ENCODE measurements around the gene SLC35E3. TPM values are rescaled to one million over a fixed set of nuclear protein-coding genes. Genes with fewer than 3 reads are reported as not detected.

The SLC35E3 gene
- 1 to 10 TPM; 8.3 to 9.1 TPM for total RNA-seq

DNA sequence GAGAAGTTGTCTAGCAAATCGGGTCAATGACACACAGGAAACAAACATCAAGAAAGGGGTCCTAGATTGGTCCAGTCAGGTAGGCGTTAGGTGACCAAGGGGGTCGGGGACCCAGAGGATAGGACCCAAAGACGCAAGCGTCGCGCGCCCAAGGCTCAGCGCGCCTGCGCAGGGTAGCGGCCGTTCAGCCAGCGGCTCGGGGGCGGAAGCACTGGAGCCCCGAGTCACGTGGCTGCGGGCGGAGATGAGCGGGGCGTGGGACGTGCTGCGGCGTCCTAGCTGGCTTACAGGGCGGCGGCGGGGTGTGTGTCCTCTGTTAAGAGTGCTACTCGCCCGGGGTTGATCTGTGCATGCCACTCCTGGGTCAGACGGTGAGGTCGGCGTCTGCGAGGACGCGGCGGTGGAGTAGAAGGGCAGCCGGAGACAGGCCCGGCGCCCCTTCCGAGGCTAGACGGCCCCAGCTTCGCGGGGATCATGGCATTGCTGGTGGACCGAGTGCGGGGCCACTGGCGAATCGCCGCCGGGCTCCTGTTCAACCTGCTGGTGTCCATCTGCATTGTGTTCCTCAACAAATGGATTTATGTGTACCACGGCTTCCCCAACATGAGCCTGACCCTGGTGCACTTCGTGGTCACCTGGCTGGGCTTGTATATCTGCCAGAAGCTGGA lies at the start of gene SLC35E3:
Gene SLC35E3, plus strand, starts transcription at position 273 of the 668 bp plus-strand sequence. Its CDS starts 202 bp downstream, at position 475.
- H3K9me3 Mint-ChIP-seq, result no peaks in the 10 kb centered on the region
- POLR2A ChIA-PET, result interaction anchor here (0.7 to 3.2 kb wide), 6 partner anchors 25 to 133 kb away, joined by 3 to 61 read pairs (median 4); partner anchors contain the start of gene MDM2
- H3K4me1 Mint-ChIP-seq, result peaks cover 38% of the 10 kb centered on the region
- DNase-seq, result peak; percentile 93
- no peaks in the 10 kb centered on the region for H3K27me3 Mint-ChIP-seq
- peaks cover 12% of the 10 kb centered on the region for H3K36me3 Mint-ChIP-seq
- H3K4me3 Mint-ChIP-seq, result peak within 1 kb of the TSS; percentile 95
- peak; percentile 98 for ATAC-seq (ENCODE audit: low read depth)
- peak within 1 kb of the TSS; percentile 85 for H3K27ac Mint-ChIP-seq

DNA sequence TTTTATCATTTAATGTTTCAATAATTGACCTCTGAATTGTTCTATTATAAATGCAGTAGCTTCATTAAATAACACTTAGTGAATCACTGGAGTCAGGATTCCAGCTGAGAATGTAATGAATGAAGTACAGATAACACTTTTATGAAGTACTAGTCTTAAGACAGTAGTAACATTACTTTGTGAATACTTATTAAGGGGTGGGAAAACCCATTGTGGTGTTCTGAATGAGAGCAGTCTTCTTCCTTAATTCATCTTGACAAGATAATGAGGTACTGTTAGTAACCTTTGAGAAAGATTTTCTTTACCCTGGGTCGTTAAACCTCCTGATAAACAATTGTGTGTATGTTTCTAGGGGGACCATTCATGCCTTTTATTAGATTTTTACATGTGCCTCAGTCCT lies 46.5 kb upstream of the SLC35E3 start:
- H3K27ac Mint-ChIP-seq, result no peak overlapping the region
- H3K9me3 Mint-ChIP-seq, result no peaks in the 10 kb centered on the region
- no peak for ATAC-seq (ENCODE audit: low read depth)
- POLR2A ChIA-PET, result no interaction called here
- H3K36me3 Mint-ChIP-seq, result peaks cover 36% of the 10 kb centered on the region
- no peak for DNase-seq
- H3K27me3 Mint-ChIP-seq, result no peaks in the 10 kb centered on the region
- H3K4me3 Mint-ChIP-seq, result no peak overlapping the region
- peaks cover 2% of the 10 kb centered on the region for H3K4me1 Mint-ChIP-seq

DNA sequence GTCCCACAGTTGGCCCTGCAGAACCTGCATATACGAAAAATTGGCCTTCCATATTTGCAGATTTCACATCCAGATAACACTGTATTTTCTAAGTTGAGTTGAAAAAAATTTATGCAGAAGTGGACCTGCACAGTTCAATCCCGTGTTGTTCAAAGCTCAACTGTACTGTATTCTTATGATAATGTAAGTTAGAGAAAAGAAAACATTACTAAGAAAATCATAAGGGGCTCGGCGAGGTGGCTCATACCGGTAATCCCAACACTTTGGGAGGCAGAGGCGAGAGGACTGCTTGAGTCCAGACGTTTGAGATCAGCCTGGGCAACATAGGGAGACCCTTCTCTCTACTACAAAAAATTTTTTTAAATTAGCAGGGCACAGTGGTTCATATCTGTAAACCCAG lies 18.2 kb upstream of the SLC35E3 start:
- ATAC-seq (ENCODE audit: low read depth) (no peak), DNase-seq (no peak)
- Mint-ChIP-seq H3K4me1 (peaks cover 2% of the 10 kb centered on the region), H3K36me3 (peaks cover 24% of the 10 kb centered on the region), H3K9me3 (no peaks in the 10 kb centered on the region), H3K27ac (no peak overlapping the region), H3K27me3 (no peaks in the 10 kb centered on the region), H3K4me3 (no peak overlapping the region)
- POLR2A ChIA-PET, result no interaction called here

DNA sequence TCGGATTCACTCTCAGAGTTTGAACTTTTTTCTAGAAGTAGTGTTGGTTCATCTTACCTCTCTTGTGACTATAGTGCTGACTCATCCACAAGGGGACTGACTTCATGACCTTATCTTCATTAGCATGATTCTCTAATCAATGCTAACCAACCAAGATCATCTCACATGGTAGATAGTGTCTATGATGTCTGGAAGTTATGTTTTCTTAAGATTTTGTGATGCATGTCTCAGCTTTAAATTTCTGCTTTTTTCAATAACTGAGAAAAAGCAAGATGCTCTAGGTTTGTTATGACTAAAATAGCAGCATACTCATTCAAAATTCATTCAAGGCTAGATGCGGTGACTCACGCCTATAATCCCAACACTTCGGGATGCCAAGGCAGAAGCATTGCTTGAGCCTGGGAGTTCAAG lies 12.3 kb upstream of the SLC35E3 start:
- ATAC-seq (ENCODE audit: low read depth) (no peak), DNase-seq (no peak)
- Mint-ChIP-seq H3K4me1 (peaks cover 2% of the 10 kb centered on the region), H3K27me3 (no peaks in the 10 kb centered on the region), H3K27ac (no peak overlapping the region), H3K36me3 (peaks cover 26% of the 10 kb centered on the region), H3K9me3 (no peaks in the 10 kb centered on the region), H3K4me3 (no peak overlapping the region)
- POLR2A ChIA-PET, result no interaction called here

DNA sequence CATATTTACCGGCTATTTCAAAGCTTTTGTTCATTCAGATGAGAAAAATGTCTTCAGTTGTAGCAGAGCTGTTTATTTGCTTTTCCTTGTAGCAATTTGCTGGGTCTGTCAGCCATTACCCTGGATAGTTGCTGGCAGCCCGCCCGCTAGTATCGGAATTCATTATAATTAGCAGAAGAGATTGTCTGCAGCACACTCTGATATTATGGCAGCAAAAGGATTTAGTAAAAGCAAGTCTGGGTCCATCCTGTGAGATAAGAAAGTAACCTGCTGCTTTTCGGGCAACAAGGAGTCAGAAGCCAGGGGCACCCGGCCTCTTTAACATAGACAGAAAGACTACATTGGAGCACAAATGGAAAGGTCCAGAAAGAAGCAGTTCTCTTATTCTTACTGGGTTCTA lies 6.1 kb upstream of the SLC35E3 start:
- POLR2A ChIA-PET, result interaction anchor here (1.4 kb wide), 1 partner anchor 67 kb away, joined by 3 read pairs; no protein-coding TSS in a partner anchor
- H3K27me3 Mint-ChIP-seq, result no peaks in the 10 kb centered on the region
- H3K4me1 Mint-ChIP-seq, result peaks cover 14% of the 10 kb centered on the region
- H3K9me3 Mint-ChIP-seq, result no peaks in the 10 kb centered on the region
- ATAC-seq (ENCODE audit: low read depth) (no peak), DNase-seq (no peak)
- no peak overlapping the region for H3K4me3 Mint-ChIP-seq
- H3K36me3 Mint-ChIP-seq, result peaks cover 13% of the 10 kb centered on the region
- H3K27ac Mint-ChIP-seq, result no peak overlapping the region

DNA sequence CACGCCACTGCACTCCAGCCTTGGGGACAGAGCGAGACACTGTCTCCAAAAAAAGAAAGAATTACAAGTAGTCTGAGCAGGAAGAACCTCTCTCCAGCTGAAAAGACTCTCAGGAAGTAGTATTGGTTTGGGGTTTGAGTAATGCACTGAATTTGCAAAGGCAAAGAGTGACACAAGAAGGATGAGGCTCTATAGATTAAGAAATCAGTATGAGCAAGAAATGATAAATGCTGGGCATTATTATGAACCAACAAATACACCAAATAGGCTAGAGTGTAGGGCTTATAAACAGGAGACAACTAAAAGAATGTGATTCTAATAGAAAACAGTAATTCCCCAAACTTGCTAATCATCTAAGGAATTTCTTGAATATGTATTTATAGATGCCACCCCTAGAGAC lies 2.6 kb upstream of the SLC35E3 start:
- POLR2A ChIA-PET, result no interaction called here
- H3K4me3 Mint-ChIP-seq, result peak overlapping the region; percentile 56
- ATAC-seq (ENCODE audit: low read depth), result no peak
- H3K27me3 Mint-ChIP-seq, result no peaks in the 10 kb centered on the region
- H3K36me3 Mint-ChIP-seq, result peaks cover 3% of the 10 kb centered on the region
- H3K4me1 Mint-ChIP-seq, result peaks cover 23% of the 10 kb centered on the region
- H3K27ac Mint-ChIP-seq, result peak overlapping the region; percentile 85
- no peaks in the 10 kb centered on the region for H3K9me3 Mint-ChIP-seq
- DNase-seq, result no peak

DNA sequence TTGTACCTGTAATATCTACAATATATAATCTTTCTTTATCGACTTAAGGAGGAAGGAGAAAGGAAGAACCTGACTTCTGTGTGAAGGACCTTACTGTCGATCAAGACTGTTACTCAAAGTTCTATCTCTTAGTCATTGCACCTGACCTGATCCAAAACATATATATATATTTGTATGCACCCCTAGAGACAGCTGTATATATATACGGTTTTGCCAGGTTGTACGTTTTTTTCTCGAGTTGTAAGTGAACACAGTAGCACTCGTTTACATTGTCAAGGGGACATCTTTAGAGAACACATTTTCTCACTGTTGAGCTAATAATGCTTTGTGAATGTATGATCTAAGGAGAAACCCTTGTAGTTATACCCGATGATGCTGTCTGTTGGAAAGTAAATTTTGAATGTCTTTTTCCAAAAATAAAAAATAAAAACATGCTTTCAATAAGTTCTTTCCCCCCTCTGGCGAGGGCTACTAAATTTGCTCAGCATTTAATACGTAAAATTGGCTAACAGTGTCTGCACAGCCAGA lies 536 bp upstream of the SLC35E3 start:
- DNase-seq, result no peak
- peaks cover 35% of the 10 kb centered on the region for H3K4me1 Mint-ChIP-seq
- POLR2A ChIA-PET, result interaction anchor here (0.7 to 3.2 kb wide), 4 partner anchors 62 to 133 kb away, joined by 3 to 61 read pairs (median 4); partner anchors contain the start of gene MDM2
- H3K27me3 Mint-ChIP-seq, result no peaks in the 10 kb centered on the region
- H3K9me3 Mint-ChIP-seq, result no peaks in the 10 kb centered on the region
- ATAC-seq (ENCODE audit: low read depth), result no peak
- peak overlapping the region; percentile 85 for H3K27ac Mint-ChIP-seq
- H3K36me3 Mint-ChIP-seq, result peaks cover 12% of the 10 kb centered on the region
- H3K4me3 Mint-ChIP-seq, result peak overlapping the region; percentile 95

DNA sequence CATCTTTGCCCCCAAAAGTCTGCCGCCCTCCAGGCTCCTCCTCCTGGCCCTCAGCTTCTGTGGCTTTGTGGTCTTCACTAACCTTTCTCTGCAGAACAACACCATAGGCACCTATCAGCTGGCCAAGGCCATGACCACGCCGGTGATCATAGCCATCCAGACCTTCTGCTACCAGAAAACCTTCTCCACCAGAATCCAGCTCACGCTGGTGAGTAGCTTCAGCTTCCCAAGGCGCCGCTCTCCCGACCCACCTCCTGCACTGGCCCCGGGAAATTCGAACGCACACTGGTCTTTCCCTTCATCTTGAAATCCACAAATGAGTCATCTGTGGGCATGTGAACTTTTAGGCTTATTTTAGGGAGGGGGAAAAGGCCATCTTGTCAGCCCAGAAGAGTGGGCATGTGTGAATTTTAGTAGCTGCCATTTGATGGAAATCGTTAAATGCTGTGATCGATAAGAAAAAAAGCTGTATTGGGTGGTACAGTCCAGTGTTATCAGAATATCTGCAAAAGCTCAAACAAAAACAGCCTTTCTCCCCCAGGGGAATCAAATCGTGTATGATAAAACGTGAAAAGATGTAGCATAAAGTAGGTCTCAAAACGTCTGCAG lies 700 bp downstream of the SLC35E3 start:
- Mint-ChIP-seq H3K36me3 (peaks cover 12% of the 10 kb centered on the region), H3K27ac (peak overlapping the region; percentile 85), H3K4me3 (peak overlapping the region; percentile 95), H3K4me1 (peaks cover 38% of the 10 kb centered on the region), H3K27me3 (no peaks in the 10 kb centered on the region), H3K9me3 (no peaks in the 10 kb centered on the region)
- DNase-seq, result no peak
- ATAC-seq (ENCODE audit: low read depth), result peak; percentile 17
- POLR2A ChIA-PET, result interaction anchor here (0.8 to 3.2 kb wide), 4 partner anchors 24 to 134 kb away, joined by 3 to 61 read pairs (median 4); partner anchors contain the start of gene MDM2

DNA sequence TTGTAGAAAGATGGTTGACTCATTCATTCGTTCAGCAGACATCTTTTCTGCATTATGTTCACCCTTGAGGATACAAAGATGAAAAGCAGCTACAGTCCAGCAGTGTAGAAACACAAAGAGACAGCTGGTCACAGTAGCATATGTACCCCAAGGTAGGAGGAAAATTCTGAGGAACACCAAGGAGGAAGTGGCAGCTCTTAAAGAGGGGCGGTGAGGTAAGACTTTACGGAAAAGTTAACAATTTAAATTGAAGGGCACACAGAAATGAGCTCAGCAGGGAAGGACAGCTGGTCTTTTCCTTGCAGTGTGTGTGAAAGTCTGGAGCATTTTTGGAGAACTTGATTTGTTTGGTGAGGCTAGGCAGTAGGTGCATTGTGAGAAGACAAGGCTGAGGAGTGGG lies 3.5 kb downstream of the SLC35E3 start:
- Mint-ChIP-seq H3K4me3 (no peak overlapping the region), H3K4me1 (peaks cover 24% of the 10 kb centered on the region), H3K27ac (no peak overlapping the region)

DNA sequence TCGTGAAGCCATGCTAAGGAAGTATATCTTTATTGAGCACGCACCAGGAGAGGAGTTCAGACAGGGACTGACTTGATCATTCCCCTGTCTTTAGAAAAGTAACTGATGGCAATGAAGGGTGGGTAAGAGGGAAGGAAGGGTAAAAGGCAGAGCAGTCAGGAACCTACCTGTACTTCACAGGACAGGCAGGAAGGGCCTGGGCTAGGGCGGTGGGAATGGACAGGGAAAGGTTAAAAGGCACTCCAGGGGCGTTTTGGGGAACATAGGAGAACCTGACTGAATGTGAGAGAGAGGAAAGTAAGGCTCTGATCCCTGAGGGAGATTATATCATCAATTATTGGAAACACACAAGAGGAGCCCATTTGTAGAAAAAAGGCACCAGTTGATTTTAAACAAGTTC lies 3.9 kb downstream of the SLC35E3 start:
- Mint-ChIP-seq H3K4me3 (no peak overlapping the region), H3K4me1 (peaks cover 24% of the 10 kb centered on the region), H3K9me3 (no peaks in the 10 kb centered on the region), H3K27ac (no peak overlapping the region), H3K27me3 (no peaks in the 10 kb centered on the region), H3K36me3 (peaks cover 27% of the 10 kb centered on the region)
- POLR2A ChIA-PET, result interaction anchor here (0.9 kb wide), 1 partner anchor 58 kb away, joined by 3 read pairs; the partner anchor contains the start of gene MDM2
- ATAC-seq (ENCODE audit: low read depth) (no peak), DNase-seq (no peak)

More for the DNA sequence above, 3.5 kb downstream of the SLC35E3 start:
- DNase-seq (no peak), ATAC-seq (ENCODE audit: low read depth) (no peak)
- H3K27me3 Mint-ChIP-seq, result no peaks in the 10 kb centered on the region
- H3K36me3 Mint-ChIP-seq, result peaks cover 24% of the 10 kb centered on the region
- no peaks in the 10 kb centered on the region for H3K9me3 Mint-ChIP-seq
- POLR2A ChIA-PET, result interaction anchor here (0.9 kb wide), 1 partner anchor 58 kb away, joined by 3 read pairs; the partner anchor contains the start of gene MDM2

DNA sequence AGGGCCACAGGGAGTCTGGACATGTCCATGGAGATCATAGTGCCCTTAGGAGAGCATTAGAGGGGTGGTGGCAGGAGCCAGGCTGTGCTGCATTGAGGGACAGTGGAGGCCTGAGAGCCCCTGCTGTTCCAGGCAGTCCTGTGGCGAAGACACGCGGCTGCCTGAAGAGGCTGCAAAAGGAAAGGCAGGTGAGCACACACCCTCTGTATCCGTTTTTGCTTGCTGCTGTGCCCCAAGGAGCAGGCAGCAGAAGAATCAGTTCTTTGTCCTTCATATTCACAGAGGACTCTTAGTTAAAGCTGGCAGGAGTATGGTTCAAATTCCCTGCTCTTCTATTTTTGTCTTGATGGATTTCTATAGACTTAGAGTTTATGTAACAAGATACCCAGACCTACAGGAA lies 4.5 kb downstream of the SLC35E3 start:
- no peak for ATAC-seq (ENCODE audit: low read depth)
- POLR2A ChIA-PET, result no interaction called here
- Mint-ChIP-seq H3K27ac (no peak overlapping the region), H3K4me1 (peaks cover 23% of the 10 kb centered on the region), H3K9me3 (no peaks in the 10 kb centered on the region), H3K4me3 (no peak overlapping the region), H3K36me3 (peaks cover 31% of the 10 kb centered on the region), H3K27me3 (no peaks in the 10 kb centered on the region)
- DNase-seq, result no peak

DNA sequence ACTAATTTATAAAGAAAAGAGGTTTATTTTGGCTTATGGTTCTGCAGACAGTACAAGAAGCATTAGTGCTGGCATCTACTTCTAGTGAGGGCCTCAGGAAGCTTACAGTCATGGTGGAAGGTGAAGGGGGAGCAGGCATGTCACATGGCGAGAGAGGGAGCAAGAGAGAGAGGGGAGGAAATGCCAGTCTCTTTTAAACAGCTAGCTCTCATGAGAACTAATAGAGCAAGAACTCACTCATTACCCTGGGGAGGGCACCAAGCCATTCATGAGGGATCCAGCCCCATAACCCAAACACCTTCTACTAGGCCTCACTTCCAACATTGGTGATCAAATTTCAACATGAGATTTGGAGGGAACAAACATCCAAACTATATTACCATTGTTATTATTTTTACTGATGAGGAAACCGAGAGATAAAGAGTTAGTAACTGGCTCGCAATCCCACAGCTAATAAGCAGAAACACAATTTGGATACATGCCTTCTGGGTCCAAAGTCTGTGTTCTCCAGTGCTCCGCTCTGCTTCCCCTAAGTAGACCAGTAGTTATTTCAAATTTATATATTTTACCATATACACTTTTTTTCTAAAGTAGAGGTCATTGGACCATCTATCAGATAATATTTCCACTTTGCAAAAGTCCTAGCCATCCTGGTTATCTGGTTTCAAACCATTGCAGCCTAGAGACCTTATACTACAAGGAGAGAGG lies 9.7 kb downstream of the SLC35E3 start:
- H3K27ac Mint-ChIP-seq, result no peak overlapping the region
- H3K4me3 Mint-ChIP-seq, result no peak overlapping the region
- no peaks in the 10 kb centered on the region for H3K9me3 Mint-ChIP-seq
- ATAC-seq (ENCODE audit: low read depth) (no peak), DNase-seq (no peak)
- H3K36me3 Mint-ChIP-seq, result peaks cover 37% of the 10 kb centered on the region
- no peaks in the 10 kb centered on the region for H3K27me3 Mint-ChIP-seq
- POLR2A ChIA-PET, result no interaction called here
- H3K4me1 Mint-ChIP-seq, result peaks cover 3% of the 10 kb centered on the region

DNA sequence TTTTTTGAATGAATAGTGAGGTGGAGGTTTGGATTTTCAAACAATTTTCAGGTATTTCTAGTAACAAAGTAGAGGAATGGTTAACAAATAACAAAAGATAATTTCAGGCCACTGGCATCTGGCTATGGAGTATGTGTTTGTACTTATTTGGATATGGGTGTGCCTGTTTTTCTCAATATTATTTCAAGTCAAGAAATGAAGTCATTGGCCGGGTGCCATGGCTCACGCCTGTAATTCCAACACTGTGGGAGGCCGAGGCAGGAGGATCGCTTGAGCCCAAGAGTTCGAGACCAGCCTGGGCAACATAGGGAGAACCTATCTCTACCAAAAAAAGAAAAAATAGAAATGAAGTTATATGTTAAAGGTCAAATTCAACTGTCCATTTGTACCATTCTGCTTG lies 13.9 kb downstream of the SLC35E3 start:
- H3K27ac Mint-ChIP-seq, result no peak overlapping the region
- DNase-seq, result no peak
- no peaks in the 10 kb centered on the region for H3K4me1 Mint-ChIP-seq
- no peaks in the 10 kb centered on the region for H3K9me3 Mint-ChIP-seq
- no peak overlapping the region for H3K4me3 Mint-ChIP-seq
- no peak for ATAC-seq (ENCODE audit: low read depth)
- H3K36me3 Mint-ChIP-seq, result peaks cover 35% of the 10 kb centered on the region
- POLR2A ChIA-PET, result no interaction called here
- H3K27me3 Mint-ChIP-seq, result no peaks in the 10 kb centered on the region

Measured in activated naive CD8-positive, alpha-beta T cell treated with anti-CD3 and anti-CD28 coated beads, Interleukin-2, amount 10 ng/mL, durations not matched to agents 7 days and 5 days (primary cell).